Heart left ventricle (tissue), 16 donors: ENCODE results near the gene DHX38. TPM values are rescaled to one million over a fixed set of nuclear protein-coding genes. Genes with fewer than 3 reads are reported as not detected.
"Not testable (repeated sequence)": the region's sequence is repeated elsewhere in the genome, so short reads cannot be mapped to it uniquely, and the experiment has no call there.

Experiments used
- ATAC-seq, 4 donors: fragments of 200-7000 bp; cut with Tn5 transposase; one replicate each; pipeline ENCODE4 v1.9.1; 2020 to 2022; ENCODE audit warnings: moderate library complexity in 4 of 4, mild to moderate bottlenecking in 3 of 4, moderate number of reproducible peaks in 1 of 4
- DNase-seq, 5 donors: peaks; one replicate each; pipeline ENCODE4 v3.0.0-alpha.2; 2020
- H3K27ac ChIP-seq, 12 donors: fragments of 200-600 bp; sonication (generic) in 4 of 12; one replicate each; pipeline versions ENCODE4 v1.5.0 to v1.8.0; 2016 to 2022; ENCODE audit warnings: mild to moderate bottlenecking in 2 of 12
- H3K27me3 ChIP-seq, 9 donors: fragments of 200-600 bp; sonication (generic) in 2 of 9; one replicate each; pipeline versions ENCODE4 v1.5.1 to v1.8.0; 2016 to 2022; ENCODE audit warnings: mild to moderate bottlenecking in 3 of 9
- H3K36me3 ChIP-seq, 9 donors: fragments of 200-600 bp; sonication (generic) in 2 of 9; one replicate each; pipeline versions ENCODE4 v1.5.0 to v1.8.0; 2018 to 2022; ENCODE audit warnings: mild to moderate bottlenecking in 2 of 9
- H3K4me1 ChIP-seq, 12 donors: fragments of 200-600 bp; sonication (generic) in 4 of 12; one replicate each; pipeline versions ENCODE4 v1.5.0 to v1.8.0; 2016 to 2022; ENCODE audit warnings: mild to moderate bottlenecking in 3 of 12
- H3K4me3 ChIP-seq, 12 donors: fragments of 200-600 bp; sonication (generic) in 4 of 12; one replicate each; pipeline versions ENCODE4 v1.5.0 to v1.8.0; 2017 to 2022; ENCODE audit warnings: mild to moderate bottlenecking in 9 of 12, moderate library complexity in 4 of 12
- H3K9me3 ChIP-seq, 12 donors: fragments of 200-600 bp; sonication (generic) in 4 of 12; one replicate each; pipeline versions ENCODE4 v1.5.0 to v1.8.0; 2016 to 2022; ENCODE audit warnings: mild to moderate bottlenecking in 1 of 12
- CTCF ChIP-seq, 12 donors: fragments of 200-600 bp; sonication (generic) in 4 of 12; IDR thresholded peaks; one replicate each; pipeline versions ENCODE4 v1.5.0 to v1.8.0; 2018 to 2022; ENCODE audit warnings: antibody characterized with exemption in 12 of 12, mild to moderate bottlenecking in 5 of 12
- POLR2A ChIP-seq, 2 donors: fragments of 450-650 bp; IDR thresholded peaks; one replicate each; pipeline ENCODE4 v1.6.1; 2017; ENCODE audit warnings: antibody characterized with exemption in 2 of 2, mild to moderate bottlenecking in 2 of 2, moderate library complexity in 2 of 2
- WGBS, 4 donors: extraction: QIAGEN DNeasy Blood & Tissue Kit in 2 of 4; methylation state at CpG; one replicate each; pipeline versions ENCODE4 v1.1.5 to v1.1.7; 2013 to 2018; 5-methylcytosine and 5-hydroxymethylcytosine counted together
- intact Hi-C, 10 donors: fragments of 100-400 bp; cut with DNase I; formaldehyde crosslinking; loops; one replicate each; pipeline versions ENCODE4 v1.11.1 to v1.14.2; 2022
- polyA plus RNA-seq, 2 donors: library from polyadenylated mRNA; stranded (reverse); fragments of 200-250 nt; gene quantifications; one replicate each; pipeline ENCODE4 v1.2.3, GENCODE V29; 2013
- total RNA-seq, 9 donors: library from RNA; depleted of rRNA in 2 of 9; stranded (reverse); fragments of >200 nt in 2 of 9; fragmentation: NEBNext Ultra II Directional in 3 of 9; extraction: Animal tissue kit (Norgen Biotek cat#: 25700) in 3 of 9; gene quantifications; one replicate each; pipeline versions ENCODE4 v1.1.0 to v1.2.4, GENCODE V29; 2016 to 2023
- donor health status: ischemic (EF 13 %, LVEDD 7.1; RV severe dilation, severe dysfunction).
- donor health status: healthy with polysubstance abuse.
- donor health status: DM: no; HTN: yes; CAD: no.
- donor health status: DM: no; HTN: no; CAD: no.
- donor health status: ischemic (EF 25% LVEDD 6.9; RV normal size, moderate dysfunction).
- donor health status: ischemic (EF 25% LVEDD 5.7; RV mildly dilated, moderate dysfunction).
- donor health status: healthy.
- donor health status: DM: yes; HTN: yes; CAD: no.
- donor health status: ischemic (EF 35%, LVEDD 5.7; RV mildly dilated, moderate dysfunction).
- donor health status: nonischemic (EF 11% LVEDD 7.7; RV severe dilation, severe dysfunction).
- donor health status: DM: yes; HTN: yes; CAD: no.
- donor health status: PGD.
- donor health status: ischemic (EF 29% LVEDD 5.4; RV normal size, mild dysfunction).
- donor health status: nonischemic (EF 23%, LVEDD 6.1; RV moderate dilation, normal function).

Gene DHX38
- total and polyA plus RNA-seq, 11 donors: 30.6 to 66.5 (median 41.4) TPM

DNA sequence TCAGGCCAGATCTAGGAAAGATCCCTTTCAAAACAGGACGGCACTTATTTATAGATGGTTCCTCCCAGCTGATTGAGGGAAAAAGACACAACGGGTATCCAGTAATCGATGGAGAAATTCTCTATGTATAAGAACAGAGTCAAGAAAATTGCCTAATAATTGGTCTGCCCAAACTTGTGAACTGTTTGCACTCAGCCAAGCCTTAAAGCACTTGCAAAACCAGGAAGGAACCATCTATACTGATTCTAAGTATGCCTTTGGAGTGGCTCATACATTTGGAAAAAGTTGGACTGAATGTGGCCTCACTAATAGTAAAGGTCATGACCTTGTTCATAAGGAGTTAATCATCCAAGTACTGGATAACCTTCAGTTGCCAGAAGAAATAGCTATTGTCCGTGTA is 24.7 kb upstream of the DHX38 start:
- no peak overlapping the region for H3K4me3 ChIP-seq
- no peaks in the 10 kb centered on the region for H3K9me3 ChIP-seq
- peaks cover 0 to 25% (median 7%) of the 10 kb centered on the region in 12 donors for H3K4me1 ChIP-seq
- DNase-seq: no peak
- H3K36me3 ChIP-seq: no peaks in the 10 kb centered on the region
- H3K27me3 ChIP-seq: no peaks in the 10 kb centered on the region
- 73 to 82% (median 77%) methylated on average over 4 of the region's 4 CpGs for WGBS, 4 donors
- no peak overlapping the region for H3K27ac ChIP-seq
- TF ChIP-seq CTCF (IDR thresholded peaks at IDR 0.05) (no peak), POLR2A (IDR thresholded peaks at IDR 0.05) (no peak)
- ATAC-seq: no peak
- intact Hi-C loops: loop anchor here in 1 of 10 donors (10.0 kb wide), 1 partner anchor 56 kb away; no protein-coding TSS in a partner anchor

DNA sequence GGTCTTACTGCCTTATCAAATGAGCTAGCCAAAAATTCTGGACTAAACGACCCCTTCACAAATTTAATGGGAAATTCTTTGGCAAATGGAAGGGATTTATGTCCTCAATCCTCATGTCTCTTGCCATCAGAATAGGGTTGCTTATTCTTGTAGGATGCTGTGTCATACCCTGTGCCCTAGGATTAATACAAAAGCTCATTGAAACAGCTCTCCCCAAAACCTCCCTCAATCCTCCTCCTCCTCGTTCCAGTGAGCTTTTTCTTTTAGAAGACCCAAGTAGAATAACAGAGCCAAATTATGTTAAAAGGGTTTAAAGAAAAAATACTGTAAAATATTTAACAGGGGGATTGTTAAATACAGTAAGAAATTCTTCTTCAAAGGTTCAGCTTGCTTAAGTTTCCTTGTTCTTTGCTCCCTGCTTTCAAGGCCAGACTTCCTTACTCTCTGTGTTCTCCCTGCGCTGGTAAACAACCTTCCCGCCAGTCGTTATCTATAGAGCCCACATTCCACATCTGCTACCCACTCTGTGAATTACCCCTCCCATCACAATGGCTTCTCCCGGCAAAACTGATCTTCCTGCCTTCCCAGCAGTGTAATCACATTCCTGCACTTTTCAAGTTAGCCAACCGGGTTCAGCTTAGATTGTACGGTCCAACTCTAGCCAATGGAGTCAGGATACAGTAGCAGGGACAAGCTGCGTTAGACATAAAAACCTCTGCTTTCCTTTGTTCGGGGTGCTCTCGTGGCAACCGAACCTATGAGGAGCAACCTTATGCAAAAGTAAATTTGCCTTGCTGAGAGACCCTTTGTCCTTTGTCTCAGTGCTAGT is 20.9 kb upstream of the DHX38 start:
- H3K4me3 ChIP-seq: peak overlapping the region in 7 of 12 donors; percentile 1 to 32 (median 3)
- DNase-seq (peak in 3 of 5 donors; percentile 25 to 56 (median 27)), ATAC-seq (peak; percentile 40 to 78 (median 74))
- TF ChIP-seq CTCF (IDR thresholded peaks at IDR 0.05) (no peak), POLR2A (IDR thresholded peaks at IDR 0.05) (no peak)
- peak overlapping the region; percentile 14 to 98 (median 86) for H3K27ac ChIP-seq
- peaks cover 0 to 36% (median 7%) of the 10 kb centered on the region in 12 donors for H3K4me1 ChIP-seq
- peaks cover 0 to 2% (median 0%) of the 10 kb centered on the region in 9 donors for H3K36me3 ChIP-seq
- WGBS, 4 donors: 30 to 36% (median 33%) methylated on average over 12 of the region's 12 CpGs
- H3K27me3 ChIP-seq: no peaks in the 10 kb centered on the region
- no peaks in the 10 kb centered on the region for H3K9me3 ChIP-seq
- intact Hi-C loops: loop anchor here in 1 of 10 donors (1.0 kb wide), 1 partner anchor 21 kb away; the partner anchor contains the start of genes DHX38 and TXNL4B

DNA sequence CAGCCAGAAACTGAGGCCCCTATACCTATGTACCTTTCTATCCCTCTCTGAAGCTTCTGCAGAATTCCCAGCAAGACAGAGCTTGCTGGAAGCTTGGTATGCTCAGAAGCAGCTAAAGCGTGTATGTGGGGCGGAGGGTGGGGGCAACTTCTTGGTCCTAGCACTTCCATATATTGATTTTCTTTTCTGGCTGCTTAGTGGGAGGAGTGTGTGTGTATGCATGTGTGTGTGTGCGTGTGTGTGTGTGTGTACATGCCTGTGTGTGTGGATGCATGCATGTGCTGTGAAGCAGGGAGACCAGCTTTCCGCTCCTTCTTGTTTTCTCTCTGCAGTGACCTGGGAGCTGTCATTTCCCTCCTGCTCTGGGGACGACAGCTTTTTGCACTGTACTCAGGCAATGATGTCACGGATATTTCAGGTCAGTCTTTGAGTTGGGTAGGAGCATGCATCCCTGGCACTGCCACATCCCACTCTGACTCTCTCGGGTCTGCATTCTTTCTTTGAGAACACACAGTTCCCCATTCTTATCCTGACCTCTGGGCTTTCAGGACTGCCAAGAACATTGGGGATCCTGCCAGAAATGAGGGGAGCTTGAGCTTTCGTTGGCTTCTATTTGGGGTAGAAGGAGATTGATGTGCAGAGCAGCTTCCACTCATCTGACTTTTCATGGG is 20.0 kb upstream of the DHX38 start:
- ATAC-seq (peak; percentile 92 to 96 (median 94)), DNase-seq (peak; percentile 55 to 85 (median 69))
- 41 to 62% (median 54%) methylated on average over 8 of the region's 8 CpGs for WGBS, 4 donors
- peaks cover 0 to 8% (median 0%) of the 10 kb centered on the region in 9 donors for H3K36me3 ChIP-seq
- H3K4me3 ChIP-seq: peak overlapping the region in 9 of 12 donors; percentile 3 to 45 (median 26)
- intact Hi-C loops: loop anchor here in 2 of 10 donors (1.0 to 2.0 kb wide), 2 partner anchors 19 to 20 kb away; partner anchors contain the start of genes DHX38 (in 2 of the 2) and TXNL4B (in 2 of the 2)
- no peaks in the 10 kb centered on the region for H3K9me3 ChIP-seq
- peak in 1 of 2 donors; percentile 25 for TF ChIP-seq POLR2A (IDR thresholded peaks at IDR 0.05)
- no peak for TF ChIP-seq CTCF (IDR thresholded peaks at IDR 0.05)
- no peaks in the 10 kb centered on the region for H3K27me3 ChIP-seq
- H3K4me1 ChIP-seq: peaks cover 0 to 36% (median 7%) of the 10 kb centered on the region in 12 donors
- H3K27ac ChIP-seq: peak overlapping the region; percentile 14 to 98 (median 86)

DNA sequence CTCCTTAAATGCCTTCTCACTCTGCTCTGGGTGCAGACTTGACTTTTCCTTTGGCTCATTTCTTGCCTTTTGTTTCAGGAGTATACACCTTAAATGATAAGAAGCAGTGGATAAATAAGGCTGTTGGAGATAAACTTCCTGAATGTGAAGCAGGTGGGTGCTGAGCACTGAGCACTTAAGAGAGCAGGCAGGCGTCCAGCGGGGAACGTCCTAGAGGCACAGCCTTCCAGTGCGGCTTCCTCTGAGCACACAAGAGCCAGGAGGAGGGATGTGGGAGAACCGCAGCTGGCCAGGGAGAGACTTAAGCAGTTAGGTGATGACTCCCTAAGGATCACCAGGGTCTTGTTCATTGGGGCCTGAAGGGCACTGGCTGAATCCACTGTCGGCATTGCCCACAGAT is 18.6 kb upstream of the DHX38 start:
- H3K36me3 ChIP-seq, DNase-seq, H3K9me3 ChIP-seq, H3K27me3 ChIP-seq: not testable (repeated sequence)
- ATAC-seq: peak; percentile 43 to 62 (median 49)
- Histone ChIP-seq H3K27ac (peak overlapping the region in 10 of 12 donors; percentile 64 to 98 (median 86)), H3K4me1 (peaks cover 0 to 36% (median 7%) of the 10 kb centered on the region in 12 donors), H3K4me3 (peak overlapping the region in 4 of 12 donors; percentile 16 to 45 (median 30))
- intact Hi-C loops: loop anchor here in 1 of 10 donors (2.0 kb wide), 1 partner anchor 18 kb away; the partner anchor contains the start of genes DHX38 and TXNL4B
- WGBS, 4 donors: 40 to 71% (median 53%) methylated on average over 1 to 2 of the region's 6 CpGs

DNA sequence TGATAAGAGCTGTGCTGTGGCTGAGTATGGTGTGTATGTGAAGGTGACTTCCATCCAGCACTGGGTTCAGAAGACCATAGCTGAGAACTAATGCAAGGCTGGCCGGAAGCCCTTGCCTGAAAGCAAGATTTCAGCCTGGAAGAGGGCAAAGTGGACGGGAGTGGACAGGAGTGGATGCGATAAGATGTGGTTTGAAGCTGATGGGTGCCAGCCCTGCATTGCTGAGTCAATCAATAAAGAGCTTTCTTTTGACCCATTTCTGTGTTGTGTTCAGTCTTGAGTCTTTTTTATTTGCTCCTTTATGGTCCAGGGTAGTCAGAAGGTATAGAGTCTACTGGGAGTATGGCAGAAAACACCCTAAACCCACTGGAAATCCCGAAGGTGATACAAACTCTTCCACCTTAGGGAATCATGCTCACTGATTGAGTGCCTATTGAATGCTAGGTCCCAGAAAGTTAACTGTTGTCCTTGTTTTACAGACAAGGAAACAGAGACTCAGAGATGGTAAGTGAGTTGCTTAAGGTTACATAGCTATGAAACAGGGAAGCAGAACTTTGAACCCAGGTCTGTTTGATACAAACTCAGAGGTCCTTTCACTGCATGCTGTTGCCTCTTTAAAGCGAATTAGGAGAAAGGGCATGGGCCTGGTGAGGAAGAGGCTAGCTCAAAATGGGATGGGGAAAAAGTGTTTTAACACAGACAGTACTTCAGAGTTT is 16.5 kb upstream of the DHX38 start:
- ATAC-seq: not testable (repeated sequence)

More for the DNA sequence above, 16.5 kb upstream of the DHX38 start:
- WGBS, 4 donors: 33 to 98% (median 95%) methylated on average over 1 to 2 of the region's 5 CpGs
- peaks cover 0 to 31% (median 4%) of the 10 kb centered on the region in 12 donors for H3K4me1 ChIP-seq
- H3K4me3 ChIP-seq, H3K9me3 ChIP-seq, H3K27ac ChIP-seq, DNase-seq, H3K27me3 ChIP-seq, intact Hi-C loops, H3K36me3 ChIP-seq: not testable (repeated sequence)
